GM12878 (cell line): ENCODE results near the gene MEN1.

Experiments
- CTCF ChIP-seq, 3 experiments: IDR thresholded peaks in 2 of 3; conservative IDR thresholded peaks in 1 of 3; 2 replicates each; pipeline ENCODE4 v1.5.1; 2011; ENCODE audit warnings: low read depth in 3 of 3, low read length in 3 of 3, mild to moderate bottlenecking in 3 of 3, control low read depth in 2 of 3, moderate library complexity in 2 of 3, inconsistent platforms in 1 of 3, mixed read lengths in 1 of 3; ENCODE audit not compliant: control insufficient read depth in 2 of 3, insufficient read depth in 1 of 3; ENCODE audit errors: extremely low read depth in 1 of 3
- RBBP5 ChIP-seq: fragments of 200-600 bp; sonication (generic); conservative IDR thresholded peaks from 2 replicates; pipeline ENCODE4 v1.6.1; 2016
- SREBF2 ChIP-seq: IDR thresholded peaks from 2 replicates; pipeline ENCODE4 v1.6.1; 2012; ENCODE audit warnings: mild to moderate bottlenecking, low read length
- TAF1 ChIP-seq: IDR thresholded peaks from 2 replicates; pipeline ENCODE4 v1.6.1; 2011; ENCODE audit warnings: mild to moderate bottlenecking, low read depth, low read length, borderline replicate concordance
- TARDBP ChIP-seq: IDR thresholded peaks from 2 replicates; pipeline ENCODE4 v1.6.1; 2016; ENCODE audit warnings: borderline replicate concordance
- ZBED1 ChIP-seq: IDR thresholded peaks from 2 replicates; pipeline ENCODE4 v1.6.1; 2016; ENCODE audit warnings: borderline replicate concordance

- TF ChIP-seq RBBP5 (no peak), TAF1 (no peak), SREBF2 (no peak), ZBED1 (no peak), TARDBP (no peak), CTCF (IDR thresholded peaks at IDR 0.05 in 2 of 3, conservative IDR thresholded peaks at IDR 0.05 in 1 of 3; ENCODE audit: control insufficient read depth in 2 of 3, extremely low read depth in 1 of 3, insufficient read depth in 1 of 3, low read depth in 3 of 3, low read length in 3 of 3) (no peak)
Observed at GRCh38 chr11:64826062-64826461, 15.7 kb upstream of the MEN1 start.
